GM23338 (cell line): Measurements from ENCODE around the gene UBE2D3.

Experiments
- POLR2AphosphoS5 ChIP-seq: IDR thresholded peaks from 2 replicates; pipeline ENCODE4 v1.6.1; 2016; ENCODE audit warnings: antibody characterized with exemption, low read depth
- TF ChIP-seq, protein P1 (sequence below), 2 experiments: fragments of 200-600 bp in 1 of 2; sonication (generic) in 1 of 2; conservative IDR thresholded peaks; 2 replicates each; pipeline versions ENCODE4 v1.5.1 to v1.6.1; 2016 to 2017; ENCODE audit warnings: antibody characterized with exemption in 2 of 2, low read depth in 2 of 2, mild to moderate bottlenecking in 2 of 2, moderate library complexity in 1 of 2

DNA sequence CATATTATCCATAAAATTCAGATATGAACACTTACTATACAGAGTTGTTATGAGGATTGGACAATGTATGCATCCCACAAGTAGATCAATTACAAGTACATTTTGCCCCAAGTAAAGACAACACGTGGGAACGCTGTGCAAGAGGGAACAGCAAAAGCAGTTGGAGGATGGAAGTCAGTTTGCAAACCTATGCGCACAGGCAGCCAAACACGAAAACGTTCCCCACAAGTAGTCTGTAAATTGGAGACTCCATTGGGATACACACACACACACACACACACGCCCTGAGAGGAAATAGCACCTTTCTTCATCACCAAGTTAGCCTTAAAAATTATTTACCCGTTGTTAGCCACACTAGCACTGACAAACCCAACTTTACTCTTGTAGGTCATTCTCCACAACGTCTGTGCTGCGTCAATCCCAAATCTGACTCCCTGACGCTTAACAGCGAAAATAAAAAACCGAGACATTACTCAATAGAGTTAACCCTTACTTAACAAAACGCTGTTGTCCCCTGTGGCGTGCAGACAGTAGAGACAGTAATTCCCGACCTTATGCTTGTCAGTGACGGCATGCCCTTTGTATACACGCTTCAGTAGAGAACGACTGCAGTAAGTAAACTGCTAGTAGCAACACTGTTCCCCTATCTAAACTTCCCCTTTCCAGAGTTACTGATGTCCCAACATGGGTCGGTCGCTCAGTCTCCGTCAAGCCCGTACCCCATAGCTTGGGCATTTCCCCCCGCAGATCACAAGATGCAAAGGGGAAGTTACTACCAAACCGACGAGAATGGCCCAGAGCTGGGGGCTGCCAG lies 67.3 kb downstream of the UBE2D3 start:
- TF ChIP-seq, protein P1, sequence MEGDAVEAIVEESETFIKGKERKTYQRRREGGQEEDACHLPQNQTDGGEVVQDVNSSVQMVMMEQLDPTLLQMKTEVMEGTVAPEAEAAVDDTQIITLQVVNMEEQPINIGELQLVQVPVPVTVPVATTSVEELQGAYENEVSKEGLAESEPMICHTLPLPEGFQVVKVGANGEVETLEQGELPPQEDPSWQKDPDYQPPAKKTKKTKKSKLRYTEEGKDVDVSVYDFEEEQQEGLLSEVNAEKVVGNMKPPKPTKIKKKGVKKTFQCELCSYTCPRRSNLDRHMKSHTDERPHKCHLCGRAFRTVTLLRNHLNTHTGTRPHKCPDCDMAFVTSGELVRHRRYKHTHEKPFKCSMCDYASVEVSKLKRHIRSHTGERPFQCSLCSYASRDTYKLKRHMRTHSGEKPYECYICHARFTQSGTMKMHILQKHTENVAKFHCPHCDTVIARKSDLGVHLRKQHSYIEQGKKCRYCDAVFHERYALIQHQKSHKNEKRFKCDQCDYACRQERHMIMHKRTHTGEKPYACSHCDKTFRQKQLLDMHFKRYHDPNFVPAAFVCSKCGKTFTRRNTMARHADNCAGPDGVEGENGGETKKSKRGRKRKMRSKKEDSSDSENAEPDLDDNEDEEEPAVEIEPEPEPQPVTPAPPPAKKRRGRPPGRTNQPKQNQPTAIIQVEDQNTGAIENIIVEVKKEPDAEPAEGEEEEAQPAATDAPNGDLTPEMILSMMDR (conservative IDR thresholded peaks at IDR 0.05; ENCODE audit: low read depth in 2 of 2): no peak
- TF ChIP-seq POLR2AphosphoS5: no peak
